Measurements from ENCODE around the gene GJA4. TPM values are rescaled to one million over a fixed set of nuclear protein-coding genes. Genes with fewer than 3 reads are reported as not detected.

GJA4 gene
- total and polyA plus RNA-seq, 7 donors: 0.60 to 14.7 (median 7.2) TPM; not detected in 1

DNA sequence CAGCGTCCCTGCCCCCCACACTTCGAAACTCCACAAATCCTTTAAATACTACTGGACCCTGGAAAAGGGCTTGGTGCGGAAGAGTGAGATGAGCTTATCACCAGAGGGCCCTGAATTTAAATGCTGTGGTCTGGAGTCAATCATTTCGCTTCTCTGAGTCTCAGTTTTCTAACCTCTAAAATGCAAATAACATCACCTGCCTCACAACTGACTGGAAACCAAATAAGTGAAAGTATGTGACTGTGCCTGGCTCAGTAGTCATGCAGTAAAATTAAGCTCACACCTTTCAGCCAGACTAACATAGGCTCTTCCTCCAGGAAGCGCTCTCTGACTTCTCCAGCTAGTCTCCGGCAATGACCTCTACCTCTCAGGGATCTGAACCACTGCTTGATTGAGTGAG lies 4.2 kb downstream of the GJA4 start:
- Histone ChIP-seq H3K9me3 (no peaks in the 10 kb centered on the region), H3K4me3 (no peak overlapping the region), H3K36me3 (peaks cover 0 to 7% (median 0%) of the 10 kb centered on the region in 4 donors), H3K27me3 (peaks cover 4 to 22% (median 13%) of the 10 kb centered on the region in 3 donors), H3K27ac (no peak overlapping the region), H3K4me1 (peaks cover 0 to 7% (median 3%) of the 10 kb centered on the region in 4 donors)
- DNase-seq: no peak
- WGBS, 2 donors: 87 to 89% methylated on average over 6 of the region's 6 CpGs
- intact Hi-C loops (cut with DNase I): no loop called here
- TF ChIP-seq, protein P1, sequence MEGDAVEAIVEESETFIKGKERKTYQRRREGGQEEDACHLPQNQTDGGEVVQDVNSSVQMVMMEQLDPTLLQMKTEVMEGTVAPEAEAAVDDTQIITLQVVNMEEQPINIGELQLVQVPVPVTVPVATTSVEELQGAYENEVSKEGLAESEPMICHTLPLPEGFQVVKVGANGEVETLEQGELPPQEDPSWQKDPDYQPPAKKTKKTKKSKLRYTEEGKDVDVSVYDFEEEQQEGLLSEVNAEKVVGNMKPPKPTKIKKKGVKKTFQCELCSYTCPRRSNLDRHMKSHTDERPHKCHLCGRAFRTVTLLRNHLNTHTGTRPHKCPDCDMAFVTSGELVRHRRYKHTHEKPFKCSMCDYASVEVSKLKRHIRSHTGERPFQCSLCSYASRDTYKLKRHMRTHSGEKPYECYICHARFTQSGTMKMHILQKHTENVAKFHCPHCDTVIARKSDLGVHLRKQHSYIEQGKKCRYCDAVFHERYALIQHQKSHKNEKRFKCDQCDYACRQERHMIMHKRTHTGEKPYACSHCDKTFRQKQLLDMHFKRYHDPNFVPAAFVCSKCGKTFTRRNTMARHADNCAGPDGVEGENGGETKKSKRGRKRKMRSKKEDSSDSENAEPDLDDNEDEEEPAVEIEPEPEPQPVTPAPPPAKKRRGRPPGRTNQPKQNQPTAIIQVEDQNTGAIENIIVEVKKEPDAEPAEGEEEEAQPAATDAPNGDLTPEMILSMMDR (IDR thresholded peaks at IDR 0.05): no peak
- TF ChIP-seq POLR2AphosphoS5 (IDR thresholded peaks at IDR 0.05): no peak
- TF ChIP-seq EP300 (IDR thresholded peaks at IDR 0.05): no peak
- no peak for TF ChIP-seq POLR2A (IDR thresholded peaks at IDR 0.05)

- 81 to 91% methylated on average over 6 of the region's 6 CpGs for WGBS, 2 donors
- TF ChIP-seq POLR2A (IDR thresholded peaks at IDR 0.05): no peak
- no peak for TF ChIP-seq EP300 (IDR thresholded peaks at IDR 0.05)
- TF ChIP-seq, protein P1 (IDR thresholded peaks at IDR 0.05): no peak
These were observed 7.4 kb downstream of the GJA4 start for GRCh38 chr1:34800214-34800613.

GRCh38 chr1:34803770-34804169 lies 11.0 kb downstream of the GJA4 start:
- H3K4me3 ChIP-seq: no peak overlapping the region
- no peaks in the 10 kb centered on the region for H3K27me3 ChIP-seq
- no peak for DNase-seq
- H3K9me3 ChIP-seq: peaks cover 0 to 3% (median 0%) of the 10 kb centered on the region in 4 donors
- peaks cover 0 to 3% (median 0%) of the 10 kb centered on the region in 4 donors for H3K4me1 ChIP-seq
- H3K27ac ChIP-seq: no peak overlapping the region
- intact Hi-C loops (cut with DNase I): no loop called here
- 96 to 97% methylated on average over 3 of the region's 3 CpGs for WGBS, 2 donors
- TF ChIP-seq, protein P1 (IDR thresholded peaks at IDR 0.05): no peak
- TF ChIP-seq POLR2AphosphoS5 (IDR thresholded peaks at IDR 0.05) (no peak), EP300 (IDR thresholded peaks at IDR 0.05) (no peak), POLR2A (IDR thresholded peaks at IDR 0.05) (no peak)
- no peaks in the 10 kb centered on the region for H3K36me3 ChIP-seq

More at GRCh38 chr1:34800214-34800613, 7.4 kb downstream of the GJA4 start:
- H3K27me3 ChIP-seq: no peaks in the 10 kb centered on the region
- no peak overlapping the region for H3K27ac ChIP-seq
- H3K4me3 ChIP-seq: no peak overlapping the region
- no peaks in the 10 kb centered on the region for H3K36me3 ChIP-seq
- peaks cover 0 to 3% (median 0%) of the 10 kb centered on the region in 4 donors for H3K9me3 ChIP-seq
- no peaks in the 10 kb centered on the region for H3K4me1 ChIP-seq
- no peak for DNase-seq
- intact Hi-C loops (cut with DNase I): no loop called here

GRCh38 chr1:34806396-34806795 lies 13.6 kb downstream of the GJA4 start:
- Histone ChIP-seq H3K27me3 (no peaks in the 10 kb centered on the region), H3K27ac (no peak overlapping the region), H3K36me3 (no peaks in the 10 kb centered on the region), H3K4me1 (peaks cover 0 to 3% (median 0%) of the 10 kb centered on the region in 4 donors), H3K9me3 (peaks cover 0 to 3% (median 0%) of the 10 kb centered on the region in 4 donors), H3K4me3 (no peak overlapping the region)
- no peak for DNase-seq
- TF ChIP-seq POLR2A (IDR thresholded peaks at IDR 0.05) (no peak), EP300 (IDR thresholded peaks at IDR 0.05) (no peak), POLR2AphosphoS5 (IDR thresholded peaks at IDR 0.05) (no peak)
- TF ChIP-seq, protein P1 (IDR thresholded peaks at IDR 0.05): no peak
- 80 to 86% methylated on average over 3 of the region's 3 CpGs for WGBS, 2 donors
- intact Hi-C loops (cut with DNase I): no loop called here

All from sigmoid colon (tissue), 7 donors.